Stimulated activated CD8-positive, alpha-beta memory T cell treated with anti-CD3 and anti-CD28 coated beads, Interleukin-7, amount 100 ng/mL, for 4 hours (primary cell): ENCODE measurements around the gene EMC1.
"Not testable (repeated sequence)": the region's sequence is repeated elsewhere in the genome, so short reads cannot be mapped to it uniquely, and the experiment has no call there.

Experiments used
- DNase-seq, 2 donors: peaks; one replicate each; pipeline ENCODE4 v3.0.0-alpha.2; 2020; ENCODE audit warnings: low read depth in 2 of 2

Gene EMC1

GRCh38 chr1:19190468-19190867 lies 60.9 kb downstream of the EMC1 start:
- no peak for DNase-seq

GRCh38 chr1:19189270-19189669 lies 62.1 kb downstream of the EMC1 start:
- DNase-seq = no peak

GRCh38 chr1:19187852-19188251 lies 63.5 kb downstream of the EMC1 start:
- DNase-seq = no peak

GRCh38 chr1:19186001-19186400 lies 65.3 kb downstream of the EMC1 start:
- DNase-seq = no peak

GRCh38 chr1:19182223-19182622 lies 69.1 kb downstream of the EMC1 start:
- no peak for DNase-seq

- not testable (repeated sequence) for DNase-seq
These were observed 71.1 kb downstream of the EMC1 start for GRCh38 chr1:19180265-19180657.

- DNase-seq = peak; percentile 1 to 14
These were observed 71.6 kb downstream of the EMC1 start for GRCh38 chr1:19179597-19180264.

- DNase-seq = no peak
These were observed 72.5 kb downstream of the EMC1 start for GRCh38 chr1:19178734-19179398.

- no peak for DNase-seq
These were observed 73.5 kb downstream of the EMC1 start for GRCh38 chr1:19177811-19178210.

- no peak for DNase-seq
These were observed 81.7 kb downstream of the EMC1 start for GRCh38 chr1:19169642-19170041.

GRCh38 chr1:19167140-19167539 lies 84.2 kb downstream of the EMC1 start:
- no peak for DNase-seq

GRCh38 chr1:19166066-19166465 lies 85.3 kb downstream of the EMC1 start:
- DNase-seq = no peak
